GM23338 (cell line): ENCODE measurements around the gene LSM14B. TPM values are rescaled to one million over a fixed set of nuclear protein-coding genes. Genes with fewer than 3 reads are reported as not detected.

Experiments
- ATAC-seq: fragments of 200-7000 bp; cut with Tn5 transposase; 3 replicates; pipeline ENCODE4 v1.9.1; 2020
- DNase-seq: peaks from one replicate; pipeline ENCODE4 v3.0.0-alpha.2; 2015; ENCODE audit warnings: low spot score
- H2AFZ ChIP-seq: fragments of 200-600 bp; sonication (generic); 2 replicates; pipeline ENCODE4 v1.8.0; 2016; ENCODE audit warnings: antibody characterized with exemption, mild to moderate bottlenecking, moderate library complexity
- H3F3A ChIP-seq: fragments of 200-600 bp; sonication (generic); replicated peaks from 2 replicates; pipeline ENCODE4 v1.8.0; 2017; ENCODE audit warnings: antibody characterized with exemption, mixed run types, low read depth
- H3K27ac ChIP-seq: fragments of 200-600 bp; sonication (generic); 2 replicates; pipeline ENCODE4 v1.6.1; 2016; ENCODE audit warnings: low read depth
- H3K27me3 ChIP-seq: fragments of 200-600 bp; sonication (generic); 2 replicates; pipeline ENCODE4 v1.8.0; 2016; ENCODE audit warnings: mild to moderate bottlenecking, mixed run types, moderate library complexity; ENCODE audit not compliant: insufficient read depth
- H3K36me3 ChIP-seq: fragments of 200-600 bp; sonication (generic); 2 replicates; pipeline ENCODE4 v1.8.0; 2016; ENCODE audit warnings: mild to moderate bottlenecking; ENCODE audit not compliant: insufficient read depth
- H3K4me1 ChIP-seq: fragments of 200-600 bp; sonication (generic); 2 replicates; pipeline ENCODE4 v1.8.0; 2016; ENCODE audit warnings: mild to moderate bottlenecking, moderate library complexity; ENCODE audit not compliant: insufficient read depth
- H3K4me2 ChIP-seq: fragments of 200-600 bp; sonication (generic); 2 replicates; pipeline ENCODE4 v1.7.1; 2017; ENCODE audit warnings: mixed run types
- H3K4me3 ChIP-seq: fragments of 200-600 bp; sonication (generic); 2 replicates; pipeline ENCODE4 v1.6.1; 2016; ENCODE audit warnings: mixed run types
- H3K79me2 ChIP-seq: fragments of 200-600 bp; sonication (generic); replicated peaks from 2 replicates; pipeline ENCODE4 v1.8.0; 2017; ENCODE audit warnings: mild to moderate bottlenecking; ENCODE audit not compliant: insufficient read depth
- H3K9me2 ChIP-seq: fragments of 200-600 bp; sonication (generic); 2 replicates; pipeline ENCODE4 v1.8.0; 2017; ENCODE audit not compliant: insufficient read depth
- H4K20me1 ChIP-seq: fragments of 200-600 bp; sonication (generic); replicated peaks from 2 replicates; pipeline ENCODE4 v1.8.0; 2017; ENCODE audit warnings: mild to moderate bottlenecking; ENCODE audit not compliant: insufficient read depth
- H3K27ac Mint-ChIP-seq: 2 replicates; pipeline ENCODE4 v1.8.0; 2020; ENCODE audit warnings: inconsistent platforms, mild to moderate bottlenecking, moderate library complexity, mixed read lengths
- H3K27me3 Mint-ChIP-seq: 3 replicates; pipeline ENCODE4 v1.8.0; 2022; ENCODE audit warnings: low read depth, mild to moderate bottlenecking, moderate library complexity, mixed read lengths, inconsistent platforms; ENCODE audit not compliant: insufficient read depth, poor library complexity
- H3K36me3 Mint-ChIP-seq: 3 replicates; pipeline ENCODE4 v1.8.0; 2021; ENCODE audit warnings: low read depth, mild to moderate bottlenecking, inconsistent platforms, moderate library complexity, mixed read lengths
- H3K4me1 Mint-ChIP-seq: 3 replicates; pipeline ENCODE4 v1.8.0; 2020; ENCODE audit warnings: mild to moderate bottlenecking, inconsistent platforms, mixed read lengths
- H3K4me3 Mint-ChIP-seq: 3 replicates; pipeline ENCODE4 v1.8.0; 2021; ENCODE audit warnings: moderate library complexity, mild to moderate bottlenecking, inconsistent platforms, mixed read lengths
- H3K9me3 Mint-ChIP-seq: 3 replicates; pipeline ENCODE4 v1.8.0; 2020; ENCODE audit warnings: moderate library complexity, mild to moderate bottlenecking, inconsistent platforms, mixed read lengths
- CREB1 ChIP-seq: fragments of 250-450 bp; sonication (Bioruptor Pico); IDR thresholded peaks from 2 replicates; pipeline ENCODE4 v1.5.0; 2020; ENCODE audit warnings: low read depth, mild to moderate bottlenecking, moderate library complexity
- EZH2 ChIP-seq: fragments of 200-600 bp; sonication (generic); IDR thresholded peaks from one replicate; pipeline ENCODE4 v1.8.0; 2017; ENCODE audit warnings: antibody characterized with exemption, mild to moderate bottlenecking, low read depth; ENCODE audit not compliant: unreplicated experiment
- EZH2phosphoT487 ChIP-seq: fragments of 200-600 bp; sonication (generic); IDR thresholded peaks from one replicate; pipeline ENCODE4 v1.8.1; 2018; ENCODE audit warnings: antibody characterized with exemption; ENCODE audit not compliant: unreplicated experiment
- JUNB ChIP-seq: IDR thresholded peaks from one replicate; pipeline ENCODE4 v1.6.1; 2016; ENCODE audit warnings: antibody characterized with exemption; ENCODE audit not compliant: unreplicated experiment
- NANOG ChIP-seq: IDR thresholded peaks from 2 replicates; pipeline ENCODE4 v1.6.1; 2016; ENCODE audit warnings: antibody characterized with exemption, borderline replicate concordance
- POLR2AphosphoS5 ChIP-seq: IDR thresholded peaks from 2 replicates; pipeline ENCODE4 v1.6.1; 2016; ENCODE audit warnings: antibody characterized with exemption, low read depth
- STAT1 ChIP-seq: IDR thresholded peaks from one replicate; pipeline ENCODE4 v1.6.1; 2016; ENCODE audit warnings: antibody characterized with exemption; ENCODE audit not compliant: unreplicated experiment
- ZNF114 ChIP-seq: fragments of 250-450 bp; sonication (Bioruptor Pico); IDR thresholded peaks from 2 replicates; pipeline ENCODE4 v1.5.0; 2020; ENCODE audit warnings: mild to moderate bottlenecking, moderate library complexity
- polyA plus RNA-seq: library from polyadenylated mRNA; unstranded; fragments of >200 nt; fragmentation: Nextera tagmentation; extraction: Ambion mirVana; gene quantifications from 2 replicates; pipeline ENCODE4 v1.2.1, GENCODE V29; 2016
- total RNA-seq: library from RNA; depleted of rRNA; stranded (reverse); fragments of >200 nt; shearing (Covaris generic); gene quantifications from 2 replicates; pipeline ENCODE4 v1.2.3, GENCODE V29; 2014
- TF ChIP-seq, protein P1 (sequence below), 2 experiments: fragments of 200-600 bp in 1 of 2; sonication (generic) in 1 of 2; conservative IDR thresholded peaks; 2 replicates each; pipeline versions ENCODE4 v1.5.1 to v1.6.1; 2016 to 2017; ENCODE audit warnings: antibody characterized with exemption in 2 of 2, low read depth in 2 of 2, mild to moderate bottlenecking in 2 of 2, moderate library complexity in 1 of 2
- TF ChIP-seq, protein P2 (sequence below): fragments of 250-450 bp; sonication (Bioruptor Pico); IDR thresholded peaks from 2 replicates; pipeline ENCODE4 v1.5.0; 2020; ENCODE audit warnings: mild to moderate bottlenecking, moderate library complexity

Gene LSM14B
- total and polyA plus RNA-seq, 2 experiments from 2014 or later: 9.6 to 55.7 TPM

GRCh38 chr20:62079166-62079565 is 43.1 kb upstream of the LSM14B start:
- Mint-ChIP-seq H3K27me3 (no peaks in the 10 kb centered on the region), H3K4me1 (no peaks in the 10 kb centered on the region), H3K27ac (no peak overlapping the region), H3K9me3 (peaks cover 45% of the 10 kb centered on the region), H3K36me3 (peaks cover 14% of the 10 kb centered on the region; the same call in 2 of the 3 replicates), H3K4me3 (no peak overlapping the region)
- Histone ChIP-seq H3K4me3 (no peak overlapping the region), H3K9me2 (0 out of 2 replicates have a peak, but pooled peaks cover 3% of the 10 kb centered on the region), H3K27ac (no peak overlapping the region), H4K20me1 (no peaks in the 10 kb centered on the region), H3K36me3 (no peaks in the 10 kb centered on the region), H3K4me2 (no peak overlapping the region), H2AFZ (no peak overlapping the region), H3K79me2 (no peaks in the 10 kb centered on the region), H3F3A (no peaks in the 10 kb centered on the region), H3K27me3 (no peaks in the 10 kb centered on the region), H3K4me1 (no peaks in the 10 kb centered on the region)
- TF ChIP-seq POLR2AphosphoS5 (no peak), NANOG (no peak), EZH2phosphoT487 (no peak), CREB1 (CRISPR knock-in tag) (no peak), ZNF114 (CRISPR knock-in tag) (no peak), JUNB (no peak), EZH2 (no peak), STAT1 (no peak)
- TF ChIP-seq, protein P1, sequence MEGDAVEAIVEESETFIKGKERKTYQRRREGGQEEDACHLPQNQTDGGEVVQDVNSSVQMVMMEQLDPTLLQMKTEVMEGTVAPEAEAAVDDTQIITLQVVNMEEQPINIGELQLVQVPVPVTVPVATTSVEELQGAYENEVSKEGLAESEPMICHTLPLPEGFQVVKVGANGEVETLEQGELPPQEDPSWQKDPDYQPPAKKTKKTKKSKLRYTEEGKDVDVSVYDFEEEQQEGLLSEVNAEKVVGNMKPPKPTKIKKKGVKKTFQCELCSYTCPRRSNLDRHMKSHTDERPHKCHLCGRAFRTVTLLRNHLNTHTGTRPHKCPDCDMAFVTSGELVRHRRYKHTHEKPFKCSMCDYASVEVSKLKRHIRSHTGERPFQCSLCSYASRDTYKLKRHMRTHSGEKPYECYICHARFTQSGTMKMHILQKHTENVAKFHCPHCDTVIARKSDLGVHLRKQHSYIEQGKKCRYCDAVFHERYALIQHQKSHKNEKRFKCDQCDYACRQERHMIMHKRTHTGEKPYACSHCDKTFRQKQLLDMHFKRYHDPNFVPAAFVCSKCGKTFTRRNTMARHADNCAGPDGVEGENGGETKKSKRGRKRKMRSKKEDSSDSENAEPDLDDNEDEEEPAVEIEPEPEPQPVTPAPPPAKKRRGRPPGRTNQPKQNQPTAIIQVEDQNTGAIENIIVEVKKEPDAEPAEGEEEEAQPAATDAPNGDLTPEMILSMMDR (conservative IDR thresholded peaks at IDR 0.05; ENCODE audit: low read depth in 2 of 2): no peak
- TF ChIP-seq, protein P2, sequence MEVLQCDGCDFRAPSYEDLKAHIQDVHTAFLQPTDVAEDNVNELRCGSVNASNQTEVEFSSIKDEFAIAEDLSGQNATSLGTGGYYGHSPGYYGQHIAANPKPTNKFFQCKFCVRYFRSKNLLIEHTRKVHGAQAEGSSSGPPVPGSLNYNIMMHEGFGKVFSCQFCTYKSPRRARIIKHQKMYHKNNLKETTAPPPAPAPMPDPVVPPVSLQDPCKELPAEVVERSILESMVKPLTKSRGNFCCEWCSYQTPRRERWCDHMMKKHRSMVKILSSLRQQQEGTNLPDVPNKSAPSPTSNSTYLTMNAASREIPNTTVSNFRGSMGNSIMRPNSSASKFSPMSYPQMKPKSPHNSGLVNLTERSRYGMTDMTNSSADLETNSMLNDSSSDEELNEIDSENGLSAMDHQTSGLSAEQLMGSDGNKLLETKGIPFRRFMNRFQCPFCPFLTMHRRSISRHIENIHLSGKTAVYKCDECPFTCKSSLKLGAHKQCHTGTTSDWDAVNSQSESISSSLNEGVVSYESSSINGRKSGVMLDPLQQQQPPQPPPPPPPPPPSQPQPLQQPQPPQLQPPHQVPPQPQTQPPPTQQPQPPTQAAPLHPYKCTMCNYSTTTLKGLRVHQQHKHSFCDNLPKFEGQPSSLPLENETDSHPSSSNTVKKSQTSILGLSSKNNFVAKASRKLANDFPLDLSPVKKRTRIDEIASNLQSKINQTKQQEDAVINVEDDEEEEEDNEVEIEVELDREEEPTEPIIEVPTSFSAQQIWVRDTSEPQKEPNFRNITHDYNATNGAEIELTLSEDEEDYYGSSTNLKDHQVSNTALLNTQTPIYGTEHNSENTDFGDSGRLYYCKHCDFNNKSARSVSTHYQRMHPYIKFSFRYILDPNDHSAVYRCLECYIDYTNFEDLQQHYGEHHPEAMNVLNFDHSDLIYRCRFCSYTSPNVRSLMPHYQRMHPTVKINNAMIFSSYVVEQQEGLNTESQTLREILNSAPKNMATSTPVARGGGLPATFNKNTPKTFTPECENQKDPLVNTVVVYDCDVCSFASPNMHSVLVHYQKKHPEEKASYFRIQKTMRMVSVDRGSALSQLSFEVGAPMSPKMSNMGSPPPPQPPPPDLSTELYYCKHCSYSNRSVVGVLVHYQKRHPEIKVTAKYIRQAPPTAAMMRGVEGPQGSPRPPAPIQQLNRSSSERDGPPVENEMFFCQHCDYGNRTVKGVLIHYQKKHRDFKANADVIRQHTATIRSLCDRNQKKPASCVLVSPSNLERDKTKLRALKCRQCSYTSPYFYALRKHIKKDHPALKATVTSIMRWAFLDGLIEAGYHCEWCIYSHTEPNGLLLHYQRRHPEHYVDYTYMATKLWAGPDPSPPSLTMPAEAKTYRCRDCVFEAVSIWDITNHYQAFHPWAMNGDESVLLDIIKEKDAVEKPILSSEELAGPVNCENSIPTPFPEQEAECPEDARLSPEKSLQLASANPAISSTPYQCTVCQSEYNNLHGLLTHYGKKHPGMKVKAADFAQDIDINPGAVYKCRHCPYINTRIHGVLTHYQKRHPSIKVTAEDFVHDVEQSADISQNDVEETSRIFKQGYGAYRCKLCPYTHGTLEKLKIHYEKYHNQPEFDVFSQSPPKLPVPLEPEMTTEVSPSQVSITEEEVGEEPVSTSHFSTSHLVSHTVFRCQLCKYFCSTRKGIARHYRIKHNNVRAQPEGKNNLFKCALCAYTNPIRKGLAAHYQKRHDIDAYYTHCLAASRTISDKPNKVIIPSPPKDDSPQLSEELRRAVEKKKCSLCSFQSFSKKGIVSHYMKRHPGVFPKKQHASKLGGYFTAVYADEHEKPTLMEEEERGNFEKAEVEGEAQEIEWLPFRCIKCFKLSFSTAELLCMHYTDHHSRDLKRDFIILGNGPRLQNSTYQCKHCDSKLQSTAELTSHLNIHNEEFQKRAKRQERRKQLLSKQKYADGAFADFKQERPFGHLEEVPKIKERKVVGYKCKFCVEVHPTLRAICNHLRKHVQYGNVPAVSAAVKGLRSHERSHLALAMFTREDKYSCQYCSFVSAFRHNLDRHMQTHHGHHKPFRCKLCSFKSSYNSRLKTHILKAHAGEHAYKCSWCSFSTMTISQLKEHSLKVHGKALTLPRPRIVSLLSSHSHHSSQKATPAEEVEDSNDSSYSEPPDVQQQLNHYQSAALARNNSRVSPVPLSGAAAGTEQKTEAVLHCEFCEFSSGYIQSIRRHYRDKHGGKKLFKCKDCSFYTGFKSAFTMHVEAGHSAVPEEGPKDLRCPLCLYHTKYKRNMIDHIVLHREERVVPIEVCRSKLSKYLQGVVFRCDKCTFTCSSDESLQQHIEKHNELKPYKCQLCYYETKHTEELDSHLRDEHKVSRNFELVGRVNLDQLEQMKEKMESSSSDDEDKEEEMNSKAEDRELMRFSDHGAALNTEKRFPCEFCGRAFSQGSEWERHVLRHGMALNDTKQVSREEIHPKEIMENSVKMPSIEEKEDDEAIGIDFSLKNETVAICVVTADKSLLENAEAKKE (CRISPR knock-in tag): no peak
- DNase-seq: no peak
- no peak for ATAC-seq
